ENCODE results near the gene KCNH8.

The KCNH8 gene

DNA sequence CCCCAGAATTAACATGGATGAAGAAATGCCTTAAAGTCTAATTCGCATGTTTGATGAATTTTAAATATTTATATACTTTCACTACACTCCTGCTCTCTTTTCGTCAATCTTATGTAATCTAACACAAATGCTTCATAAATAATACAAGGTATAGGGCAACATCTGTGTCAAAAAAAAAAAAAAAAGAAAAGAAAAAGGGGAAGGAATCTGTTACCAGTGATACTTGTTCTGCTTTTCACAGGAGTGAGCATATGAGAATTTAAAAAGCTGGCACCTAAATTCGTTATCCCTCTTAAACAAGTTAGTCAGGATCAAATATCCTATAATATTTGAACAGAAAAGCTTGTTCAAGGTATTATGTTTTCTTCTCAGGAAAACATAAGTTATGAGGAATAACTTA, 243.8 kb downstream of the KCNH8 start:
- no peak for DNase-seq

DNA sequence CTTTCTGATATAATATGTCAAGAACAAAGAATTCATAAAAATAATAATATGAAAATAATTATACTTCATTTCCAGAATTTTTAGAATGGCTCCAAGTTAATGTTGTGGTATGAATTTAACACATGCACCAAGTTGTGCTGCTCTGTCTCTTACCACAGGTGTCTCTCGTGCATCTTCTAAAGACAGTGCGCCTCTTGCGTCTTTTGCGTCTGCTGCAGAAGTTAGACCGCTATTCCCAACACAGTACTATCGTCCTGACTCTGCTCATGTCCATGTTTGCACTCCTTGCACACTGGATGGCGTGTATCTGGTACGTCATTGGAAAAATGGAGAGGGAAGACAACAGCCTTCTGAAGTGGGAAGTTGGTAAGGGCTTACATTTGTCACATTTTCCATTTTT, 246.6 kb downstream of the KCNH8 start:
- no peak for DNase-seq

DNA sequence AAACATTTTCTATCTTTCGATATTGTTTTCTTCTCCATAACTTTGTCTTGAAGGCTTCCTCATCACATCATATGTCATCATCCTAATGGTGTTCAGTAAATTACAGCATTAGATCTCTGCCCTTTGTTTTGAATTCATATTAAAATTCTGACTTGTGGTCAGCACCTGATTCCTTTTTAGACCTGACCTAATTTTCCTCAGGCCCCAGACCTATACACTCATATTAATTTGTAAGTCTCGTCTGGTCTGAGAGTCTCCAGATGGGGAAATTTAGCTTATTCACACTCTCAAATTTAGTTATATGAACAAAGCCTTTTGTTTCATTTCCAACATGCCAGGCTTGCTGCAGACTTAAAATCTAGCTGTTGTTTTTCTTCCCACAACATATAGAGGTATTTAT, 248.4 kb downstream of the KCNH8 start:
- no peak for DNase-seq

DNA sequence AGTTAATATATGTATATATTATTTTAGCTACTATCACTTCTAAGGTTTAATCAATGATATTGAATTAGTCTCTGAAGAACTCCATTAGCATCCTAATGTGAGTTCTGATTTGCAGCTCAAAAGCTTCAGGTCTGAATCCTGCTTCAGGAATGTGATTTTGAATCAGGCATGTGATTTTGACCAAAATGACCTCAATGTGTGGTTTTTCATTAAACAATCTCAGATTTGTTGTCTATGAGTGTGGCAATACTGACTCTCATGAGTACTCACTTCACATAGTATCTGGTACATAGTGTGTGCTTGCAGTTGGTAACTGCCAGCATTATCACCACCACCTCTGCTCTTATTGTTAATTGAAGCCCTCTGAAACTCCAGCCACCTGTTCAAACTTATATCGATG, 251.0 kb downstream of the KCNH8 start:
- DNase-seq = no peak

DNA sequence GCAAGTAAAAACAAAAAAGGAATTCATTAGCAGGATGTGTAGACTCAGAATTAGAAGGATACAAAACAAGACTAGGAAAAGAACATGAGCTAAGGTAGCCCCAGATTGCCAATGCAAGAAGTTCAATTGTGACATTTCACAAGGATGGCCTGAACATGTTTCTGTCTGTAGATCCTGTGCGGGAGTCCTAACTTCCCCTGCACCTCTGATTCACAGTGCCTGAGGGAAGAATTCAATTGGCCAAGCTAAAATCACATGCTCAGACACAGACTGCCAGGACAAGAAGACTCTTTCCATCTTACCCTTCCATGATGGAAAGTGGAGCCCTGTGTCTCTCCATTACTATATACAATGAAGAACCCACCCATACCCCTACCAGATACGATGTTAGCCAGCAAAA, 251.5 kb downstream of the KCNH8 start:
- DNase-seq = no peak

DNA sequence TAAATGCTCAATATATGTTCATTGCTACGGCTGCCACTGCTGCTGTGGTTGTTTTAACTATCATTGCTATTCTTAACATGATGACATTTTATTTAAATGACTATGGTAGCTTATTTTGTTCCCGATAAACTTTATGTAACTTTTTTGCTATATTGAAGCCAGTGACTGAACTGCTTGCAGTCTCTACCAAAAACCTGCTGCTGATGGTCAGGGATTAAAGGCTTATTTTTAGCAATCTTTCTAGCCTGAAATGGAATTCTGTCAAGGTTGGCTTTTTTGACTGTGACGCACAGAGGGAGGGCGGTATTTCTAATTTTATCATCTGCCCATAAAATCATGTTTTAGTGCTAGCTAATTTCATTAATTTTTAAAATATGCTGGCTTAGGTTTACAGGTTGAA, 271.8 kb downstream of the KCNH8 start:
- DNase-seq = no peak

DNA sequence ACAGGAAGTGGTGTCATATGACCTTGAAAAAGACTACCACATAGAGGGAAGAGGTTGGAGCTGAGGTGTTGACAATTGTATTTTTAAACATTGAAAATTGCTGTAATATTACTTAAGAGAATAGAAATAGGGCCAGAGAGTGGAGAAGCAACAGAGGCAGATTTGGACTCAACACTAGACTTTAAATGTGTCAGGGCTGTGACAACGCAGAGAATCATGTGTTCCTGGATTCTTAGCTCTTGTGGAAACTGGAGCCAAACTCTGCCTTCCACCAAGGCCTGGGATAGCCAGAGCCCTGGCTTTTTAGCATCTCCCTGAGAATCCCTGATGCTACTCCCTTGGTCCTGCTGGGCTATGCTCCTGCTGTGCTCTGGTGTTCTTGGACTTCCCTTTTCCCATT, 277.5 kb downstream of the KCNH8 start:
- DNase-seq = no peak

DNA sequence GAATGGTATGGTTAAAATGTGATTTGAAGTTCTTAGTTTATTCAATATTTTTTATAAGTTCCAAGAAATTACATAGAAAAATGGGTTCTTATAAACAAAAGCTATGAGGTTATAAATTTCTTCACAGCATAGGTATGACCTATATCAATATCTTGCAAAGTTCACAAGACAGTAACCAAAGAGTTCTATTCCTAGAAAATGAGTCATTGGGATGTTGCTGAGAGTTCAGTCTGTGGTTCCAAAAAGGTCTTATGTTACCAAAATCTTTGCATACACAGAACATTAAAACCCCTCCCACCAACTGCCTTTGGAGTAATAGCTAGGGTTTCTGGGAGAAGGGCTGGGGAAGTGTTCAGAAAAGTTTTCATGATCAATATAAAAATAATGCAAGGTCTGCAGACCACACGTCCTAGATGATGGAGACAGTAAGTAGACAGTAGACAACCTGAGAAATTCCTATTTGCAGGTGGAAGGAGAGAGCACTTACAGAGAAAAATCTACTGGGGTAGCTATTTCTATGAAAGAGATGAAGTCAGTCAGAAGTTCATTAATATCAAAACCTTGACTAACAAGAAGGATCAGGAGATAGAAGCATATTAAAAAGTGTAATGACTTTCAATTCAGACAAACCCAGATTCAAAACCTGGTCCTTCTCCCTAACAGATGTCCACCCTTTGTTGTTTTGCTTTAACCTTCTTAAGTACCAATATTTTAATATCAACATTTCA, 279.3 kb downstream of the KCNH8 start:
- no peak for DNase-seq

DNA sequence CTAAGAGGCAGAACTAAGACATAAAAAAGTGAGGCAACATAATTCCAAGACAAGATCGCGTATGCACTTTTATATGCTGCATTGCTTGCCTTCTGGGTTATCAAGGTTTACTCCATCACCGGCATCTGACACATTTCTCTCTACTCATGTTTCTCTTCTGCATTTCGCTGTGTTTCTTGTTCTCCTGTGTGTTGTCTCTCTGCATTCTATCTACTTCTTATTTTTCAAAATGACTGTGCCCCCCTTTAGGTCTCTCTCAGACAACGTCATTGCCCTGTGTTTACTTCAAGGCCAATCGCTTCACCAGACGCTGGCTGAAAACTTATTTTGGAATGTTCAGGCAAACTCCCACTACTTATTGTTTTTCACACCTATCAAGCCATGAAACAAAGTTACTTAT, 280.4 kb downstream of the KCNH8 start:
- DNase-seq = no peak

DNA sequence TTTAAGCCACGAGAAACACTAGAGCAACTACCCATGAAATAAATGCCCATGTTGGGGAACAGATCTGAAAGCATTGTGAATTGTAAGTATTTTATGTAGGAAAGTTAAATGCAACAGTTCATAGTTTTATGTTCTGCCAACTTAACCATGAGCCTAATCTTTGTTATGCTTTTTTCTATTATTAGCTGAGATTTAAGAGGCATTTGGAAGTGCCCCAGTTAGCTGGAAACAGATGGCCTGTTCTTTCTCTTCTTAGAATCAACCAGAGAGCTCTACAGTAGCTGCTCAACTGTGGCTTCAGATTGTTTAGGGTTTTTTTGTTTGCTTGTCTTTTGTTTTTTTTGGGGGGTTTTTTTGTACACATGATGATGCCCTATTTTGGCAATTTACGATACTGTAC, 284.4 kb downstream of the KCNH8 start:
- DNase-seq = no peak

DNA sequence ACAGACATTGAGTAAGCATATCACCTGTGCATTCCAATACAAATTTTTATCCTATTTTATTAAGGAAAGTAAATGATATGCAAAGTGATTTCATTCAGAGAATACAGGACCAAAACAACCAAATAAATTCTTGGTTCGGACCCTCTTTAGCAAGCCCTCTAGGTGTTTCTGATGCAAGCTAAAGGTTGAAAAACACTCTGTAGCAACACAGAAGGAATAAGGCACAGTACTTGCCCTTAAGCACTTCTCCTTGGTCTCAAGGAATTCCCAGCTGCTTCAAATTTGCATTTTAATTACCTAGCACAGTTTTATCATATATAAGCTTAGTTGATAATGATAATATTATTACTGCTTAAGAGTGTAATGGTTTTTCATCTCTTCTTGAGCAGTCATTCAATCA, 288.4 kb downstream of the KCNH8 start:
- DNase-seq = no peak

DNA sequence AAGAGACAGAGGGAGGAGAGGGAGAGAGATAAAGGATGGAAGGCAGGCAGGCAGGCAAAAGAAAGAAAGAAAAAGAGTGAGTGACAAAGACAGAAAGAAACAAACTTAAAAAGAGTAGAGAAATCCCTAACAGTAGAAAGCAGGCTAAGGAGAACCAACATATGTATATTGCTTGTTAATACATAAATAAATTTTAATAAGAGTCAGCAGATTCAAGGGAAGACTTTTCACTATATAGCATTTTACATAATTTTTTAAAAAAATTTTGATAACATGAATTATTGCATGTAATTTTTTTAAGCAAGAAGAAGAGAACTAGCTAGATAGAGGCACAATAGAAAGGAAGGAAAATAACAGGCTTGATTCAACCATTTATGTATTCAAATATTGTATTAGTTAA, 291.6 kb downstream of the KCNH8 start:
- DNase-seq = no peak

DNA sequence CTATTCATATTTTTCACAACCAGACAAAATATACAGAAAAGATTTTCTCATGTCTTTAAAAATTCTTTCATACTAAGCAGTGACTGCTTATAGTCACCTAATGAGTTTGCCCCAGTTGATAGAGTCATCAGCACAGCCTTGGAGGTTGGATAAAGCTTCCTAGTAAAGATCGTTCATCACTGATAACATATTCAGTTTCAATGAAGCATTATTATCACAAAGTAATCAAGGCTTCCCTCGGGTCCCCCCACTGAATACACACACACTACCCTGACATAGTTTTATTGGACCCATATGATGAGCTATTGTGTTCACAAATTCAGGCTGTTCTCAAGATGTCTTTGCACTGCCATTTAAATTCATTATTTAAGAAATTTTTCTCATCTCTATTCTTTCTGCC, 297.8 kb downstream of the KCNH8 start:
- no peak for DNase-seq

DNA sequence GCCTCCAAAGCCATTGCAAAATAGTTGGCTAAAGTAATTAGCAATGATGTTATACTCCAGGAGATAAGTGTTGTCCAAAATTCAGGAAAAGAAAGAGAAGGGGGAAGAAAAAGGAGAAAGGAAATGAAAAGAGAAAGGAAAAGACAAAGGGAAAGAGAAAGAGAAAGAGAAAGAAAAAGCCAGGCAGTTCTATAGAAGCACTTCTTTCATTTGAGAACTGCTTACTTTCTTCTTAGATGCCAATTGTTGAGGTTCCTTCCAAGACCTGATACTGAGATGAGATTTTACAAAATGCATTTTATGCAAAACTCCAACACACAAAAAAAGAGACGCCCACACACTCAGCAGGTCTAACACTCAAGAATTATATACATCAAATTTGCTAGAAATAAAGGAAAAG, 298.4 kb downstream of the KCNH8 start:
- DNase-seq = no peak

DNA sequence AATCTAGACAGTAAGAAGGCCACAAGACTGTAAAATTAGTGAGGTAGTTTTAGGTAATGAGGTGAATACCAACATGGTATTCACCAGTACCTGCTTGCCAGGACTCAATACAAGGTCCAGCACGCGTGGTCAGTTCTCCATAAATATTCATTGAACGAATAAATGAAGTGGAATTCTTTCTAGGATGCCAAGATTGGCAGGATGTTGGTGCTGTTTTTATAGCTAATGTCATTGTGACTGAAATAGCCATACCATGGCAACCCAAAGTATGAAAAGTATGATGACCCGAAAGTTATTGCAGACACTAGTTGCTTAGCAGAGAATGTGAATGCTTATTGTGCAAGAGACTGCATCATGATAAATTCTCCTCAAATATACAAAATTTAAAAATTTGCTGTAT, 307.2 kb downstream of the KCNH8 start:
- no peak for DNase-seq

DNA sequence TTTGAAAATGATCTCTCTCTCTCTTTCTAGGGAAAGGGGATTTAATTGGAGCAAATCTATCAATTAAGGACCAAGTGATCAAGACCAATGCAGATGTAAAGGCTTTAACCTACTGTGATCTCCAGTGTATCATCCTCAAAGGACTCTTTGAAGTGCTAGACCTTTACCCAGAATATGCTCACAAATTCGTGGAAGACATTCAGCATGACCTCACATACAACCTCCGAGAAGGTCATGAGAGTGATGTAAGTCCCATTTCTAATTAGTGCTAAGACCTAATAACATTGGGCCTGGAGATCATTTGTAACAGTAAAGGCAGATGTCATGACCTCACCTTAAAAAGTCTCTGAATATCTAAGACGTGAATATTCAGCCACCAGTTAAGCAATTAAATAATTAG, 308.4 kb downstream of the KCNH8 start:
- DNase-seq = no peak

DNA sequence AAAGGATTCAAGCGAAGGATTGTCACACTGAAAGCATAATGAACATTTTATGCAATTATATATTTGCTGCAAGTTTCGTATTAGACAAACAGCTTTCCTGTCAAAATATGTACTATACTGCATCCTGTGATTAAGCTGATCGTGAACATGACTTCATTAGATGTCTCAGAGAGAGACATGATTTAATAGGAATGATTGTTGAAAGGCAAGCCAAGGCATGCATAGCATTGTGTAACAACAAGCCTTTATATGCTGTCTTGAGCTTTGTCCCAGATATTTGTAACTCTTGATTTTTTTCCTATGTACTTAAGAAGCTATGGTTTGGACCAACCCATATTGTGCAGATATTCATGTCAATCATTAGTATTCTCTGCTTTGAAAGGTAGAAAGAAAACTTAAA, 309.1 kb downstream of the KCNH8 start:
- no peak for DNase-seq

DNA sequence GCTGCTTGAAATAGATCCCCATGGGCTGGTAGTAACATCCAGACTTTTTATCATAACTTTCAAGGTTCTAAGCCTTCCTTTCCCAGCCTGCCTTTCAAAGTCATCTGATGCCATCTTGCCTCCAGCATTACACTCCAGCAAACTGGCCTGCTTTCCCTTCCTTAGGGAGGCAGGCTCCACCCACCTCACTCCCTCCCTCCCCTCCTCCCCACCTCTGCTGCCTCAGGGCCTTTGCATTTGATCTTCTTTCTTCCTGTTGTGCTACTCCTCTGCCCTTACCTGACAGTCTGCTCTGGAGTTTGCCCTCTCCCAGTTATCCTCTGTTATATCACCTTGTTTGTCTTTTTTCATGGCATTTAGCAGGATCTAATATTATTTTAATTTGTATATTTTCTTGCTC, 319.5 kb downstream of the KCNH8 start:
- DNase-seq = no peak

DNA sequence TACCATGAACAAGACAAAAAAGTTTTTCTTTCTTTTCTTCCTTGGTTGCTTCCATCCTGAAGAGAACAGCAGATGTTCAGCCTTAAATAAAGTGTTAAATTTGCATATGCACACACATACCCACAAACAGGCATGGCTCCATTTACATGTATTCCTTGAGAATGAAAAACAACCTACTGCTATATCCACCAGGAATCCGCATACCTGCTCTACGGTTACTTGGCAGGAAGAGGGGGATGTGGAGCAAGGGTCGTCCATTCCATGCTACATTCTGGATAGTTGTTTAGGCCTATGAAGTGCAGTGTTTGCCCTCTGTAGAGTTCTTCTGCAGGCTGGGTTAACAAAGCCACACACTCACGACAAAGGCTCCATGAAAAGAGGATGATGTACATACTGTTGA, 322.8 kb downstream of the KCNH8 start:
- DNase-seq = no peak

DNA sequence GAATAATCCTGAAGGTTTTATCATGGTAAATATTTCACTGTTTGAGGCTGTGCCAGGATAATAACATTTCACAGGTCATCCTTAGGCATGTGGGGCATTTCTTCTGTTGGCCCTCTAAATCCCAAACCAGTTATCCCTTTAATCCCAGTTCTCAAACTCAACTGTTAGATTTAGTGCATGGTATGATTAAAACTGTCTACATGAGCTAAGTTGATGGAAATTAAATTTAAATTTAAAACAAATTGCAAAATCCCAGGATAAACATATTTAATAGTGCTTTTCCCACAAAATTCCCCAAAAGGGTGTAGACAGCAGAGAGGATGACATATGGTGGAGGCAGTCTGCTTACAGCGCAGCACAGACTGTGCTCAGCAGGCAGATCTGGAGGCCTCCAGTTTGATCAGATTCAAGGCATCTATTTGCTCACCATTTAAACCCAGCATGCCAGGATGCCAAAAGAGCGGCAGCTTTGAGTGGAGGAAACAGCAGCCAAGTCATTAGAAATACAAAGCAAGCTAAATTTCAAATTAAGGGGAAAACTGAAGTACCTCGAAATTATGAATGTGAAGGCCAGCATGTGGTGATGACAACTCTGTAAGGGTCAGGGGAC, 325.8 kb downstream of the KCNH8 start:
- no peak for DNase-seq

DNA sequence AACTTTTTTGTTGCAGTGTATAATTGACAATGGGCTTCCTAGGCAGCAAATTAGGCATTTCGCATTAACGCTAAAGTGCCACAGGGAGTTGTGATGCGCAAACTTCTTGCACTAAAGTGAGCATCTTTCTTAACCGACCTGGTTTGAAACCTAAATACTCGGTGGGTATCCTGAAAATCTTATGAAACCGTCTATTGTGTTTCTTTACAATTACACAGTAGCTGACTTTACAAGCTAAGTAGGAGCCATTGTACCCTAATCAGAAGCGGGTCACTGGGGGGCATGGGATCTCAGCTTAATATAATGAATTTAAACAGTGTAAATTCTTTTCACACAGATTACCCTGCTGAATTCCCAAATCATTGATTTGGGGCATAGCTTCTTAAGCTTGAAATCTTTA, 328.0 kb downstream of the KCNH8 start:
- DNase-seq = no peak

DNA sequence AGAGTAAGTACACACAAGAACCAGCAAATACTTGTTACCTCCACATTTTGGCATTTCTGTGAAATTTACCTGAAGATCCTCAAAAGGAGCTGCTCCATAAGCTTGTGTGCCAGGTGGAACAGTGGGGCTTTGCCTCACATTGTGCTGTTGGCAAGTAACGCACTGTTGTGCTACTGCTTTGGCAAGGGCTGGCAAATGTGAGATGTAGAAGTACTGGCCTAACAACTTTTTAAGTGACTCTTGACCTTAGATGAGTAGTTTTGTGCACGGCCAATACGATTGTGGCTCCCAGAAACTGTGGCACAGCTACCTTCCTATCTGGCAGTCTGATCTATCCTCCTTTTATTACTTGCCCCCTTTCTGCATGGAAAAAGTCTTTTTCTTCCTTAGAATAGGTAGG, 337.0 kb downstream of the KCNH8 start:
- no peak for DNase-seq

DNA sequence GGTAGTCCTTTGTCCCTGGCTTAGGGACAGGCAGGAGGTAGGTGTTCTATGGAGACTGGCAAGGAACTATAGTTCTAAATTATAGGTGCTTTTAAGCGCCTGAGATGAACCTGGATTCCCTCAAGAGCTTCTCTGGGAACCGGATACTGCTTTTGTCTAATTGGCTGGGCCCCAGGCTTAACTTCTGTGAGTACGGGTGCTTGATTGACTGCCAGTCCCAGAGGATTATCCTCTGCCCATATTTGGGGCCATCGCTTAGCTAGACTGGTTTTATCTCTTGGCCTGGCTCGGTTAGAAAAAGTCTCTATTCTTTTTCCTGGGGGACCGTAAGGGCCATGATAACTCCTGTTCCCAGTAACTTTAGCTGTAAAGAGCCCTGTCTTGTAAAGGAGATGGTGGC, 339.1 kb downstream of the KCNH8 start:
- no peak for DNase-seq

DNA sequence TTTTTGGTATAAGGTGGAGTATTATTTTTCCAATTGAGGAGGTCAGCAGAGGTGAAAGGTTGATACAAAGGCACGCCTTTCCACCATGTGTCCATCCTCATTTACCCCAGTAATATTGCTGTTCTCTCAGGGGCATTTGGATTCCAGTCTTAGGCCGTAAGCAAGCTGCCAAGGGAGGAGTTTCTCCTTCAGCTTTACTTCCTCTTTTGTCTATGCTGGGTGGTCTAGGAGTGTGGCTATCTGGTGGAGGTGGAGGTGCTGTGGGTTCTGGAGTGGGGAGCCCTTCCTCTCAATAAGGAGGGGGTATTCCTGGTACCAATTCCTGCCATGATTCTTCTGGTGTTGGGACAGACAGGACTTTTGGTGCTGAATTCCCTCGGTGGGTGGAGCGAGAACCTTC, 340.6 kb downstream of the KCNH8 start:
- DNase-seq = no peak

DNA sequence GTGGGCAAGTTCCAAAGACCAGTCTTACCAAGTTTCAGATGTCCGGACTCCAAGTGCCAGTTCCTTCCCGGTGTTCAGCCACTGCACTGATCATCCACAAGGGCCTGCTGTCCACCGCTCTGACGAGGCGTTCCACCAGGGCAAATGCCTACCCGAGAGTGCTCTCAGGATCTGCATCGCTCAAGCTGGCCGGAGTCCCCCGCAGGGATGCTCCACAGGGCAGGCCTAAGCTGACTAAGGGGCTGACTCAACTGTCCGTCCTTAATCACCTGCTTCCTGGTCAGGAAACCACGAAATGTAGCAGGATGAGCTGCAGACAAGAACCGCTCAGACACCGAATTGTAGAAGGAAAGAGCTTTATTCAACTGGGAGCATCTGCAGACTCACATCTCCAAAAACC, 341.6 kb downstream of the KCNH8 start:
- no peak for DNase-seq
